Adipose tissue (tissue), 3 donors: Measurements from ENCODE around the gene PNPT1. TPM values are rescaled to one million over a fixed set of nuclear protein-coding genes. Genes with fewer than 3 reads are reported as not detected.
"Not testable (repeated sequence)": the region's sequence is repeated elsewhere in the genome, so short reads cannot be mapped to it uniquely, and the experiment has no call there.

ENCODE experiments used
- H3K27ac ChIP-seq: one replicate; pipeline ENCODE4 v1.5.1; 2013; ENCODE audit warnings: low read depth, low read length
- WGBS, 3 donors: extraction: QIAGEN DNeasy Blood & Tissue Kit; methylation state at CpG; one replicate each; pipeline ENCODE4 v1.1.7; 2013; 5-methylcytosine and 5-hydroxymethylcytosine counted together
- polyA plus RNA-seq, 3 donors: library from polyadenylated mRNA; stranded (reverse); fragments of 200-250 nt; gene quantifications; one replicate each; pipeline ENCODE4 v1.2.3, GENCODE V29; 2013
- donor health status: healthy with polysubstance abuse.
- donor health status: Bipolar disorder and iron deficiency.
- donor health status: healthy.

The PNPT1 gene
- polyA plus RNA-seq, 3 donors, result 6.3 to 11.3 (median 7.4) TPM

- no peak overlapping the region for H3K27ac ChIP-seq
- WGBS, 3 donors, result 24 to 70% (median 63%) methylated on average over 1 of the region's 1 CpG
These were observed 83.6 kb downstream of the PNPT1 start for GRCh38 chr2:55609938-55610578.

DNA sequence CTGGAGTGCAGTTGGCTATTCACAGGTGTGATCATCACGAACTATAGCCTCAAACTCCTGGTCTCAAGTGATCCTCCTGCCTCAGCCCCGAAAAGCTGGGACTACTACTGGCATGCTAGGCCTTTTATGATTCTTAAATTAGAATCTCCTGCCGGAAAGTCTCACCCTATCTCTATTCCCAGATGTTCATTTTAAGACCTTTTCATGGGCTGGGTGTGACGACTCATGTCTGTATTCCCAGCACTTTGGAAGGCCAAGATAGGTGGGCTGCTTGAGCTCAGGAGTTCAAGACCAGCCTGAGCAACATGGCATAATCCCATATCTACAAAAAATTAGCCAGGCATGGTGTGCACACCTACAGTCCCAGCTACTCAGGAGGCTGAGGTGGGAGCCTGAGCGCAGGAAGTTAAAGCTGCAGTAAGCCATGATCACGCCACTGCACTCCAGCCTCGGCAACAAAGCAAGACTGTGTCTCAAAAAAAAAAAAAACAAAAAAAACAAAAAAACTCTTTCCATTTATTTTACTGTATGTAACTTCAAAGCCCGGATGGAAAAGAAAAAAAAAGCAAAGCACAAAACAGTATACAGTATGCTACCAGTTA is 84.3 kb downstream of the PNPT1 start:
- 38 to 81% (median 79%) methylated on average over 8 of the region's 8 CpGs for WGBS, 3 donors
- no peak overlapping the region for H3K27ac ChIP-seq

DNA sequence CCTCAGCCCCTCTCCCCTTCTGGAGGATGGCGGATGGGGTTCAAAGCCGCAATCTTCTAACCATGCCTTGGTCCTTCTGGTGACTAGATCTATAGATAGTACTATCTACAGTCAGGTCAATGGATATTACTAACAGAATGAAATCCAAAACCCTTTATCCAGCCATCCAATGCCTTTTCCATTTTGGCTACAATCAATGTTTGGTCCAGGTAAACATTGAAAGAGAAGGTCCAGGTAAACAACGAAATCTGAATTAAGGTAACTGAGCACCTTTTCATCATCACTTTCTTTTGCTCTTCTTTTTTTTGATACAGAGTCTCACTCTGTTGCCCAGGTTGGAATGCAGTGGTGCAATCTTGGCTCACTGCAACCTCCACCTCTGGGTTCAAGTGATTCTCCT is 85.9 kb downstream of the PNPT1 start:
- 87 to 99% (median 97%) methylated on average over 3 of the region's 3 CpGs for WGBS, 3 donors
- no peak overlapping the region for H3K27ac ChIP-seq

DNA sequence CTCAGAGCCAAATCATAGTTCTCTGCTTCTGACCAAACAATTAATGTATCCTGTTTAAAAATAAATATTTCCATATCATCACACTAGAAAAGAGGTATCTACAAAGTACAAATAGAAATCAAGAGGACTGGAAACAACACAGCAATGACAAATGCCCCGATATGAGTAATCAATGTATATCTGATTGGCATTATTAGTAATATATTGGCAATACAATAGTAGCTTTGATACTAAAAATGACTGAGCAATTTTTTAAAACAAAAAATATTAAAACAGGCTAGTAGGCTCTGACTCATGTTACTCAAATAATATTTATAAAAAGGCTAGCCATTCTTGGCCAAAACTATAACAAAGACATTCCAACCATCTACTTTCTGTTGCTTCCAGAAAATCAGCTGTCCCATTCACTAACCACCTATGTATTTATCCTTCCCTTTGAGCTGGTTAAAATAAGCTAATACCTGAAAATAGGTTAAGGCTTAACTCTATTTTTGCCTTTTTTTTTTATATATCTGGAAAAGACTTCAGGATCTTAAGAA is 89.5 kb downstream of the PNPT1 start:
- 34 to 95% (median 93%) methylated on average over 1 of the region's 1 CpG for WGBS, 3 donors
- no peak overlapping the region for H3K27ac ChIP-seq

GRCh38 chr2:55601849-55602248 is 91.8 kb downstream of the PNPT1 start:
- H3K27ac ChIP-seq, result no peak overlapping the region

- WGBS, 3 donors, result 90 to 93% (median 91%) methylated on average over 11 of the region's 11 CpGs
- no peak overlapping the region for H3K27ac ChIP-seq
These were observed 95.4 kb downstream of the PNPT1 start for GRCh38 chr2:55598056-55598795.

DNA sequence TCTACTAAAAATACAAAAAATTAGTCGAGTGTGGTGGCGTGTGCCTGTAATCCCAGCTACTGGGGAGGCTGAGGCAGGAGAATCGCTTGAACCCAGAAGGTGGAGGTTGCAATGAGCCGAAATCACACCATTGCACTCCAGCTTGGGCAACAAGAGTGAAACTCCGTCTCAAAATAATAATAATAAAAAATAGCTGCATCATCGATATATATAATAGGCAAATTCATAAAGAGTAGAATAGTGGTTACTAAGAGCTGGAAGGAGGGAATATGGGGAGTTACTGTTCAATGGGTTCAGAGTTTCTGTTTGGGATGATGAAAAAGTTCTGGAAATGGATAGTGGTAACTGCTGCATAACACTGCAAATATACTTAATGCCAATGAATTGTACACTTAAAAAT is 96.8 kb downstream of the PNPT1 start:
- H3K27ac ChIP-seq, result not testable (repeated sequence)
- WGBS, 3 donors, result 97 to 100% (median 99%) methylated on average over 6 of the region's 6 CpGs

DNA sequence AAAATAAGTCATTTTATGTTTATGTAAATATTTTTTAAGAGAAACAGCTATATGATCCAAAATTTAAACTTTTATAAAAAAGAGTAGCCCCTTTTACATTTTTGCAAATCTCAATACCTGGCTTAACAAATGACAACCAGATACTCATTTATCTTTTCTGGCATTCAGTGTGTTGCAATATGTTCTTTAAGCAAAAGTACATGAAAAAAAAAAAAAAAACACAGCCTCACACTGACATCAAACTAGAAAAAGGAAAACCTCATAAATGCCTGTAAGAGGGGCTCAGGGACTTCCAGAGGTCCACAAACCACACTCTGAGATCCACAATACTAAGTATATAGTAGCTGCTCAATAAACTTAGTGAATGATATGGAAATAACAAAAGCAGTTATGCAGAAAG is 98.1 kb downstream of the PNPT1 start:
- no peak overlapping the region for H3K27ac ChIP-seq

GRCh38 chr2:55592130-55592529 is 101.5 kb downstream of the PNPT1 start:
- H3K27ac ChIP-seq, result no peak overlapping the region
- 12 to 42% (median 37%) methylated on average over 1 of the region's 1 CpG for WGBS, 3 donors

- 72 to 92% (median 77%) methylated on average over 7 of the region's 7 CpGs for WGBS, 3 donors
- H3K27ac ChIP-seq, result no peak overlapping the region
These were observed 102.7 kb downstream of the PNPT1 start for GRCh38 chr2:55590810-55591440.

- no peak overlapping the region for H3K27ac ChIP-seq
- 67 to 82% (median 69%) methylated on average over 2 of the region's 2 CpGs for WGBS, 3 donors
These were observed 108.1 kb downstream of the PNPT1 start for GRCh38 chr2:55585451-55586080.

Other genes starting within 250 kb of the PNPT1 start
- 10 to 100 TPM; 14.2 to 40.7 (median 17.9) TPM for gene CFAP36, start 174.1 kb downstream of the PNPT1 start, polyA plus RNA-seq
- 10 to 100 TPM; 18.4 to 34.9 (median 22.7) TPM for gene PPP4R3B, start 76.2 kb downstream of the PNPT1 start, polyA plus RNA-seq
- gene EFEMP1, start 229.9 kb upstream of the PNPT1 start, polyA plus RNA-seq, result 100 to 1,000 TPM in 2 of 3 donors, 10 to 100 TPM in 1; 29.6 to 203 (median 145) TPM